ENCODE measurements around the gene RALGDS. TPM values are rescaled to one million over a fixed set of nuclear protein-coding genes. Genes with fewer than 3 reads are reported as not detected.

The RALGDS gene
- polyA plus RNA-seq, 4 donors, result 33.0 to 49.0 (median 35.7) TPM

DNA sequence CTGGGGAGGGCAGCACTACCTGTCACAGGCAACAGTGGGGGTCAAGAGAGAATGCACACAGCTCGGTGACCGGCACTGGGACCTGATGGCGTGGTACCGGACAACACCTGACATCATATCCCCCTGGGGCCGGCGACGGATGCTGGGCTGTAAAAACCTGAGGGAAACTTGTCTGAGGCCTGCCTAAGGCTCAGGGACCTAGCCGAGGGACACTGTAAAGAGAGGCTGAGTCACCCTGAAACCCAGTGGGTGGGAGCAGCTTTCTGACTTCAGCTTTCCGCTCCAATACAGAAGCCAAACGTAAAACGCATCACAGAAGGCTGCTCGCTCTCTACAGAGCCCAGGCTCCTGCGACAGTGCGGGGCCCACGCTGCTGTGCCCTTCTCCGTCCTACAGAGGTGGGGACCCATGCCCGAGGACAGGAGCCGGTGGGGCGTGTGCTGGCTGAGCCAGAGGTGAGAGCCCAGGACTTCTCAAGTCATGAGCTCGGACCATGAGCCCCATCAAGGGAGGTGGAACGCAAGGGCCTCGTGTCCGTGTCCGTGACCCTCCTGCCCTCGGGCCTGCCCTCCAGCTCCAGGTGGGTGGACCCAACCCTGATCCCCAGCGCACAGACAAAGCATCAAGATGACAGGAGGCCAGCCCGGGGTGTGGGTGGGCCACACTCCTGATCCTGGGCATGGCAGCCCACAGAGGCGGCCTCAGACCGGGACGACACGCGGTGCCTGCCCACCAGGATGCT lies 5.3 kb downstream of the RALGDS start:
- WGBS, 3 donors, result 76 to 87% (median 82%) methylated on average over 31 to 32 of the region's 32 CpGs
- FAIRE-seq (no peak), DNase-seq (no peak)
- H3K27me3 ChIP-seq (ENCODE audit: control insufficient read depth in 3 of 3, insufficient read depth in 3 of 3, low read length in 3 of 3), result no peaks in the 10 kb centered on the region
- peaks cover 0 to 68% (median 3%) of the 10 kb centered on the region in 3 donors for H3K36me3 ChIP-seq (ENCODE audit: control insufficient read depth in 3 of 3, insufficient read depth in 2 of 3, low read depth in 1 of 3, low read length in 3 of 3)
- no peak overlapping the region for H3K4me3 ChIP-seq (ENCODE audit: low read depth in 1 of 3, low read length in 3 of 3)
- H3K9me3 ChIP-seq (ENCODE audit: control insufficient read depth in 2 of 2, insufficient read depth in 1 of 2, low read depth in 1 of 2, low read length in 1 of 2), result no peaks in the 10 kb centered on the region
- H3K4me1 ChIP-seq (ENCODE audit: control insufficient read depth in 3 of 3, insufficient read depth in 2 of 3, low read depth in 1 of 3, low read length in 2 of 3), result peaks cover 12 to 59% (median 23%) of the 10 kb centered on the region in 3 donors
- H3K27ac ChIP-seq (ENCODE audit: low read depth in 1 of 3, low read length in 2 of 3), result peak overlapping the region in 2 of 3 donors; percentile 52 to 76

DNA sequence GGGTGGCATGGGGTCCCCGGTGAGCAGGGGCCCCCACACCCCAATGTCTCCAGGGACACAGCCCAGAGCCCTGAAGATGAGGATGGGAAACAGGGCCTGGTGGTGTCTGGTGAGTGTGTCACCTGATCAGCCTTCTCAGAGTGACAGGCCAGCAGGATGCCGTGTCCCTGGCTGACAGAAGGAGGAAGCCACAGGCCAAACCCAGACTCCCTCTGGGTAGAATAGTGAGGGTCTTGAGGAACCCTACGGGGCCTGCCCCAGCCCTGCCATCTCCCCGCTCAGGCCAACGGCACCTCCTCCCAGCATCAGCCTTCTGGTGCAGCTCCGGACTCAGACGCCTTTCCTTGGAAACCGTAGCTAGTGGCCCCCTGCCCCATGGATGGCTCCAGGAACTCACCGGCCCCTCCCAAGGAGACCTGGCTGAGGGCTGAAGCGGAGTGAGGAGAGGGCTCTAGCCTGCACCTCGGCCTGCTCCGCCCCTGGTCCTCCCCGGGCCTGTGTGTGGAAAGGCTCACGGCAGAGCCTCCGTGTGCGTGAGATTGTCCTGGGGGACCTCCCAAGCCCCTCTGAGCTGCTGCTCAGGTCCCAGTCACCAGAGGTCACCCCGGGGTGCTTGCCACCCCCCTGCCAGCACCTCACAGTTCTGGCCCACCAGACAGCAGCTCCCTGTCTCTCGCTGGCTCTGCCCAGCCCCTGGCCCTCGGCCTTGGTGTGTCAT lies 6.0 kb downstream of the RALGDS start:
- H3K27me3 ChIP-seq (ENCODE audit: control insufficient read depth in 3 of 3, insufficient read depth in 3 of 3, low read length in 3 of 3), result no peaks in the 10 kb centered on the region
- WGBS, 3 donors, result 81 to 86% (median 83%) methylated on average over 17 to 19 of the region's 19 CpGs
- DNase-seq, result no peak

DNA sequence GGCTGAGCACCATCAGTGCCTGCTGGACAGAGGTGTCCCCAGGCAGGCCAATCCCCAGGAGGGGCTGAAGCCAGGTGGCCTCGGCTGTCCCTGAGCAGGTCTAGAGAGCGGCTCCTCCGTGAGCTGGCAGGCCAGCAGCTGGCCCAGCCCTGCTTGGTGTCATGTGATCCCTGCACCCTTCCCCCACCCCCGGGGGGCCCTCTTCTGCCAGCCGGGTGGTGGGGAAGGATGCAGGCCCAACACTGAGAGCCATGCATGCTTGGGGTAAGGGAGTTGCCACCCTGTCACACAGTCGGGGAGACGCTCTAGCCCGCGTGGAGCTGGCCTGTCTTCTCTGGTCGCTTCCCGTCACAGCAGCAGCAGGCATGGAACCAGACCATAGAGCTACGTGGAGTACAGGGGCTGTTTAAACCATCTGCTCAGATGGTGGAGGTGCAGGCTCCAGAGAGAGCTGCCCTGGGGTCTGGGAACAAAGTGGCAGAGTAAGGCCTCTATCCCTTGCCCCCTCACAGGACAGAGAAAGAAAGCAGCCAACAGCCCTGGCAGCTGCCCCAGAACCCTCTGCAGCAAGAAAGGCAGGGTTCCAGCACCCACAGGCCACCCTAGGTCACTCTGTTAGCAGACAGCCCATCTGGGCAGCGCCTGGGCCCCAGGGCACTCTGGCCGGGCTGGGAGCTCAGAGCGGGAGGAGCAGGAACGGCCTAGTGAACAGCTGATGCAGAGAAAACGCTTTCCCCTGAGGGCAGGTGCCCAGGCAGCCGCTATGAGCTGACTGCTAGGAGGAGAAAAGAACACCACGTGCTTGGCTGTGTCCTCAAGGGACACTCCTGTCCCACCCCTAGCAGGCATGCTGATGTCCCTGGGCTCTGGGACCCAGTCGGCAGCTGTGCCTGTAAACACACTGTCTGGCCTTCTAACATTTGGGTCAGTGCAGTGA lies 6.8 kb downstream of the RALGDS start:
- peak overlapping the region; percentile 39 to 75 (median 65) for H3K27ac ChIP-seq (ENCODE audit: low read depth in 1 of 3, low read length in 2 of 3)
- no peak overlapping the region for H3K4me3 ChIP-seq (ENCODE audit: low read depth in 1 of 3, low read length in 3 of 3)
- 52 to 63% (median 57%) methylated on average over 19 to 20 of the region's 20 CpGs for WGBS, 3 donors
- H3K27me3 ChIP-seq (ENCODE audit: control insufficient read depth in 3 of 3, insufficient read depth in 3 of 3, low read length in 3 of 3), result no peaks in the 10 kb centered on the region
- no peaks in the 10 kb centered on the region for H3K9me3 ChIP-seq (ENCODE audit: control insufficient read depth in 2 of 2, insufficient read depth in 1 of 2, low read depth in 1 of 2, low read length in 1 of 2)
- peak; percentile 51 to 73 for DNase-seq
- H3K36me3 ChIP-seq (ENCODE audit: control insufficient read depth in 3 of 3, insufficient read depth in 2 of 3, low read depth in 1 of 3, low read length in 3 of 3), result peaks cover 3 to 84% (median 7%) of the 10 kb centered on the region in 3 donors
- no peak for FAIRE-seq
- H3K4me1 ChIP-seq (ENCODE audit: control insufficient read depth in 3 of 3, insufficient read depth in 2 of 3, low read depth in 1 of 3, low read length in 2 of 3), result peaks cover 9 to 47% (median 20%) of the 10 kb centered on the region in 3 donors

More for the DNA sequence above, 6.0 kb downstream of the RALGDS start:
- H3K27ac ChIP-seq (ENCODE audit: low read depth in 1 of 3, low read length in 2 of 3), result peak overlapping the region; percentile 39 to 75 (median 65)
- no peaks in the 10 kb centered on the region for H3K9me3 ChIP-seq (ENCODE audit: control insufficient read depth in 2 of 2, insufficient read depth in 1 of 2, low read depth in 1 of 2, low read length in 1 of 2)
- peaks cover 12 to 55% (median 23%) of the 10 kb centered on the region in 3 donors for H3K4me1 ChIP-seq (ENCODE audit: control insufficient read depth in 3 of 3, insufficient read depth in 2 of 3, low read depth in 1 of 3, low read length in 2 of 3)
- no peak overlapping the region for H3K4me3 ChIP-seq (ENCODE audit: low read depth in 1 of 3, low read length in 3 of 3)
- peaks cover 3 to 76% (median 4%) of the 10 kb centered on the region in 3 donors for H3K36me3 ChIP-seq (ENCODE audit: control insufficient read depth in 3 of 3, insufficient read depth in 2 of 3, low read depth in 1 of 3, low read length in 3 of 3)
- FAIRE-seq, result no peak

DNA sequence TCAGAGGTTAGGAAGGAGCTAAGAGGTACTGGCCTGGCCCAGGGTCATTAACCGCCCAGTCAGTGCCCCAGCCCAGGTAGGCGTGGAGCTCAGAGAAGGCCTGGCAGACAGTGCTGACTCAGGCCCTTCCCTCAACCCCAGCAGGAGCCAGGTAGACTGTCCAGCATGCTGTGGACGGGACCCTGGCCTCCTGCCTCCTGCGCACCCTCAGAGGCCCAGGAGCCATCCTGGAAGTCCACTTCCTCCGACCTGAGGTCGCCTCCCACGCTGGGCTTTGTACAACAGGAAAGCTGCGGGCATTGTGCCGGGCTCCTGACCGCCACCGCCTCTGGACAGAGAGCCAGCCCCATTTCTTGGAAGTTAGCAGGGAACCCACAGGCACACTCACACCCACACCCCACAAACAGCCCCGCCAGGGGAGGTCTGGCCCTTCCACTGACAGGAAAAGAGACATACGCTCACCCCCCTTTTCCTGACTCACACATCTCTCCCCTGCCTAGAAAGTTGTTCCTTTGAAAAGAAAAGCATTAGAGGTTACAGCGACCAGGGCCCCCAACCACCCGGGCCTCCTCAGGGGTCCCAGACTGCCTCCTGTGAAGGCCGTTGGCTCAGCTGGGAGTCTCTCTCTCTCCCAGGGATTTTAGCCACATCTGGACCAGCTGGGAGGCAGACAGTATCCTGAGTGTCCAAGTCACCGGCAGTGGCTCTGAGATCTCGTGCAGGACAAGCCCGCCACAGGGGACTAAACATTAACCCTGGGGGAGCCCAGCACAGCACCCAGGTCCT lies 7.7 kb downstream of the RALGDS start:
- Histone ChIP-seq H3K27me3 (ENCODE audit: control insufficient read depth in 3 of 3, insufficient read depth in 3 of 3, low read length in 3 of 3) (no peaks in the 10 kb centered on the region), H3K36me3 (ENCODE audit: control insufficient read depth in 3 of 3, insufficient read depth in 2 of 3, low read depth in 1 of 3, low read length in 3 of 3) (peaks cover 5 to 84% (median 7%) of the 10 kb centered on the region in 3 donors), H3K9me3 (ENCODE audit: control insufficient read depth in 2 of 2, insufficient read depth in 1 of 2, low read depth in 1 of 2, low read length in 1 of 2) (no peaks in the 10 kb centered on the region), H3K27ac (ENCODE audit: low read depth in 1 of 3, low read length in 2 of 3) (peak overlapping the region; percentile 39 to 75 (median 65)), H3K4me3 (ENCODE audit: low read depth in 1 of 3, low read length in 3 of 3) (no peak overlapping the region), H3K4me1 (ENCODE audit: control insufficient read depth in 3 of 3, insufficient read depth in 2 of 3, low read depth in 1 of 3, low read length in 2 of 3) (peaks cover 9 to 38% (median 20%) of the 10 kb centered on the region in 3 donors)
- WGBS, 3 donors, result 66 to 84% (median 81%) methylated on average over 19 of the region's 19 CpGs
- DNase-seq, result peak in 1 of 2 donors; percentile 78
- no peak for FAIRE-seq

DNA sequence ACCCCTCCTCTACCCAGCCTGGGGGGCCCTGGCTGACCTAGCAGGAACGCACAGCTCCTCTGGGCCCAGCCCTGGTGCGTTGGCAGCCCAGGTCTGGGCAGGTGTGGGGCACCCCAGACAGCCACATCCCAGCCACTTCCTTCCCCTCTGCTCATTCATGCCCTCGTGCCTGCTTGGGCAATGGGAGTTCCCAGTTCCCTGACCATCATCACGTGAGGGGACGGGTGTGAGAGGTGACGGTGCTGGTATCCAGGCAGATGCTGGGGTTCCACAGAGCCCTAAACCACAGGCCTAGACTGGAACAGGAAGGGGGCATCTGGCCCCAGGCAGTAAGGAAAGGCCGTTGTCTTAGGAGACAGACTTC lies 8.4 kb downstream of the RALGDS start:
- Histone ChIP-seq H3K9me3 (ENCODE audit: control insufficient read depth in 2 of 2, insufficient read depth in 1 of 2, low read depth in 1 of 2, low read length in 1 of 2) (no peaks in the 10 kb centered on the region), H3K4me3 (ENCODE audit: low read depth in 1 of 3, low read length in 3 of 3) (no peak overlapping the region), H3K4me1 (ENCODE audit: control insufficient read depth in 3 of 3, insufficient read depth in 2 of 3, low read depth in 1 of 3, low read length in 2 of 3) (peaks cover 8 to 37% (median 16%) of the 10 kb centered on the region in 3 donors), H3K27ac (ENCODE audit: low read depth in 1 of 3, low read length in 2 of 3) (peak overlapping the region in 2 of 3 donors; percentile 65 to 75), H3K27me3 (ENCODE audit: control insufficient read depth in 3 of 3, insufficient read depth in 3 of 3, low read length in 3 of 3) (no peaks in the 10 kb centered on the region), H3K36me3 (ENCODE audit: control insufficient read depth in 3 of 3, insufficient read depth in 2 of 3, low read depth in 1 of 3, low read length in 3 of 3) (peaks cover 11 to 86% (median 12%) of the 10 kb centered on the region in 3 donors)
- WGBS, 3 donors, result 46 to 71% (median 62%) methylated on average over 7 of the region's 7 CpGs
- DNase-seq, result no peak
- FAIRE-seq, result no peak

DNA sequence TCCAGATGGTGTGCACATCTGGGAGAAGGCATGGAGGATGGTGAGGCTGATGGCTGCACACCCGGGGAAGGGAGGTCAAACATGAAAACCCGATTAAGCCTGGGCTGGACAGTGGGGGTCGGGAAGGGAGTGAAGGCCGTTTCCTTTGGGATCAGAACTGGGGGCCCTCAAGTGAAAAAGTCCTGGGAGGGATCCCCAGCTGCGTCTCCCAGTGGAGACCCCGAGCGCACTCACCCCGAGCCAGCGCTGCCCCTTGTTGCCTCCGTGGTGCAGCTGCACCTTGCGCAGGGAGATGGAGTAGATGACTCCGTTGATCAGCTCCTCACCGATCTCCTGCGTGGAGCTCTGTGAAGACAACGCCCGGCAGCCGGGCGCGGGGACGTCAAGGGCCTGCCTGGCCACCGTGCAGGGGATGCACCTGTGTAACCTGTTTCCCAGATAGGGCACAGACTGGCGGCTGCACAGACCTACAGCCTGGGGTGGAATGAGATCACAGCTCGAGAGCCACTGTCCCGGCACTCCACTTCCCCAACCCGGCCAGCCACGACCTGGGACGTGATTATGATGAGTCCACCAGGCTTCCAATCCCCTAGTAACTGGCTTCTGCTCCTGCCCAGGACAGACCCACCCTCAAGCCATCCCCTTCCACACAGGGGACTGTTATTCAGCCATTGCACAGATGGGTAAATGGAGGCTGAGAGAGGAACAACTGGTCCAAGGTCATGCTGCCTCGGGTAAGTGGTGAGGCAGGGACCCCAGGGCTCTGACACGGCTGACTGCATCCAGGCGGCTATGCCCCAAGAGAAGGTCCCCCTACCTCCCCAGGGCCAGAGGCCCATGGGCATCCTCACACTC lies 9.0 kb downstream of the RALGDS start:
- DNase-seq, result no peak
- 88 to 92% (median 90%) methylated on average over 30 of the region's 30 CpGs for WGBS, 3 donors
- H3K27ac ChIP-seq (ENCODE audit: low read depth in 1 of 3, low read length in 2 of 3), result peak overlapping the region in 2 of 3 donors; percentile 65 to 75
- no peaks in the 10 kb centered on the region for H3K27me3 ChIP-seq (ENCODE audit: control insufficient read depth in 3 of 3, insufficient read depth in 3 of 3, low read length in 3 of 3)
- H3K4me1 ChIP-seq (ENCODE audit: control insufficient read depth in 3 of 3, insufficient read depth in 2 of 3, low read depth in 1 of 3, low read length in 2 of 3), result peaks cover 4 to 37% (median 11%) of the 10 kb centered on the region in 3 donors
- no peaks in the 10 kb centered on the region for H3K9me3 ChIP-seq (ENCODE audit: control insufficient read depth in 2 of 2, insufficient read depth in 1 of 2, low read depth in 1 of 2, low read length in 1 of 2)
- H3K4me3 ChIP-seq (ENCODE audit: low read depth in 1 of 3, low read length in 3 of 3), result no peak overlapping the region
- no peak for FAIRE-seq
- peaks cover 15 to 86% (median 18%) of the 10 kb centered on the region in 3 donors for H3K36me3 ChIP-seq (ENCODE audit: control insufficient read depth in 3 of 3, insufficient read depth in 2 of 3, low read depth in 1 of 3, low read length in 3 of 3)
